A549 (cell line): ENCODE measurements around the gene FOXRED2.
"Not testable (repeated sequence)": the region's sequence is repeated elsewhere in the genome, so short reads cannot be mapped to it uniquely, and the experiment has no call there.

Experiments
- BHLHE40 ChIP-seq: IDR thresholded peaks from 2 replicates; pipeline ENCODE4 v1.6.1; 2012; ENCODE audit warnings: low read depth, low read length, inconsistent platforms
- EP300 ChIP-seq, 2 experiments: fragments of >200 bp; sonication (Bioruptor Twin); formaldehyde crosslinking; IDR thresholded peaks; 2 replicates in 1 of 2; 3 replicates in 1 of 2; pipeline ENCODE4 v1.6.1; 2016 to 2017
- GATA3 ChIP-seq: IDR thresholded peaks from 2 replicates; pipeline ENCODE4 v1.6.1; 2012; ENCODE audit warnings: borderline replicate concordance
- POLR2A ChIP-seq: IDR thresholded peaks from 2 replicates; pipeline ENCODE4 v1.6.1; 2012; ENCODE audit warnings: mild to moderate bottlenecking, low read length
- TF ChIP-seq, protein P1 (sequence below): fragments of >200 bp; sonication (Bioruptor Twin); formaldehyde crosslinking; IDR thresholded peaks from 3 replicates; pipeline ENCODE4 v1.5.1; 2016

DNA sequence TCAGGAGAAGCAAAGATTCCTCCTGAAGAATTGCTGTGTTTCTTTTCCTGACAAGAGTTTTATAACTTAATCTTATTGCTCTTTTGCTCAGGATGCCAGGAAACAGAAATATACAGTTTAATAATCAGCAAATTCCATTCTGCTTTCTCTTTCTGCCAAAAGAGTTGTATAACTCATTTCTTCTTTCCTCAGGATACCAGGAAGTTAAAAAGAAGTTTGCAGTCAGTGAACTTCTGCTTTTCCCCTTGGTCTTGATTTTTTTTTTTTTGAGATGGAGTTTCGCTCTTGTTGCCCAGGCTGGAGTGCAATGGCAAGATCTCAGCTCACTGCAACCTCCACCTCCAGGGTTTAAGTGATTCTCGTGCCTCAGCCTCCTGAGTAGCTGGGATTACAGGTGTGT, 13.1 kb upstream of the FOXRED2 start:
- TF ChIP-seq POLR2A; GATA3; EP300 (IDR thresholded peaks at IDR 0.05); BHLHE40: not testable (repeated sequence)
- TF ChIP-seq, protein P1, sequence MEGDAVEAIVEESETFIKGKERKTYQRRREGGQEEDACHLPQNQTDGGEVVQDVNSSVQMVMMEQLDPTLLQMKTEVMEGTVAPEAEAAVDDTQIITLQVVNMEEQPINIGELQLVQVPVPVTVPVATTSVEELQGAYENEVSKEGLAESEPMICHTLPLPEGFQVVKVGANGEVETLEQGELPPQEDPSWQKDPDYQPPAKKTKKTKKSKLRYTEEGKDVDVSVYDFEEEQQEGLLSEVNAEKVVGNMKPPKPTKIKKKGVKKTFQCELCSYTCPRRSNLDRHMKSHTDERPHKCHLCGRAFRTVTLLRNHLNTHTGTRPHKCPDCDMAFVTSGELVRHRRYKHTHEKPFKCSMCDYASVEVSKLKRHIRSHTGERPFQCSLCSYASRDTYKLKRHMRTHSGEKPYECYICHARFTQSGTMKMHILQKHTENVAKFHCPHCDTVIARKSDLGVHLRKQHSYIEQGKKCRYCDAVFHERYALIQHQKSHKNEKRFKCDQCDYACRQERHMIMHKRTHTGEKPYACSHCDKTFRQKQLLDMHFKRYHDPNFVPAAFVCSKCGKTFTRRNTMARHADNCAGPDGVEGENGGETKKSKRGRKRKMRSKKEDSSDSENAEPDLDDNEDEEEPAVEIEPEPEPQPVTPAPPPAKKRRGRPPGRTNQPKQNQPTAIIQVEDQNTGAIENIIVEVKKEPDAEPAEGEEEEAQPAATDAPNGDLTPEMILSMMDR, result not testable (repeated sequence)
